ENCODE results near the gene KRTAP25-1. TPM values are rescaled to one million over a fixed set of nuclear protein-coding genes. Genes with fewer than 3 reads are reported as not detected.

The KRTAP25-1 gene
- total RNA-seq, 1 donor from 2014 or later: not detected

DNA sequence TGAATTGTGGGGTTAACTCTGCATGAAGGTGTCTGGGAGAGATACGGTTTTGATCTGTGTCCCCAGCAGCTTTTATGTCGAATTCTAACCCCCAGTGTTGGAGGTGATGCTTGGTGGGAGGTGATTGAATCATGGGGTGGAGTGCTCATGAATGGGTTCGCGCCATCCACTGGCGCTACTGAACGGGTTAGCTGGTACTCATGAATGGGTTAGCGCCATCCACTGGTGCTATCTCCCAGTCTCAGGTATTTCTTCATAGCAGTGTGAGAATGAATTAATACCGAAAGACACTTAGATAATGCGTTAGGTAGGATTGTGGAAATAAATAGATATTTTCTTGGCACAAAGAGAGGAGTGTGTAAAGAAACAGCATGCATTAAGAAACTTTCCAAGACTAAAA lies 40.5 kb downstream of the KRTAP25-1 start:
- no peak for DNase-seq

GRCh38 chr21:30245061-30245460 lies 44.3 kb downstream of the KRTAP25-1 start:
- DNase-seq: peak; percentile 85

GRCh38 chr21:30243691-30244090 lies 45.6 kb downstream of the KRTAP25-1 start:
- no peak for DNase-seq

- no peak for DNase-seq
Observed at GRCh38 chr21:30240661-30241060, 48.7 kb downstream of the KRTAP25-1 start.

Other genes with a start within 250 kb of the KRTAP25-1 start
- gene CLDN17, start 122.7 kb downstream of the KRTAP25-1 start, total RNA-seq: not detected
- 4.0 TPM for gene CLDN8, start 73.4 kb downstream of the KRTAP25-1 start, total RNA-seq
- not detected for gene KRTAP24-1, start 6.6 kb downstream of the KRTAP25-1 start, total RNA-seq
- not detected for gene KRTAP26-1, start 30.8 kb upstream of the KRTAP25-1 start, total RNA-seq
- not detected for gene KRTAP27-1, start 48.2 kb upstream of the KRTAP25-1 start, total RNA-seq
- gene KRTAP23-1, start 59.1 kb upstream of the KRTAP25-1 start, total RNA-seq: not detected
- not detected for gene KRTAP13-2, start 82.8 kb upstream of the KRTAP25-1 start, total RNA-seq
- not detected for gene KRTAP13-1, start 106.5 kb upstream of the KRTAP25-1 start, total RNA-seq
- gene KRTAP13-3, start 136.4 kb upstream of the KRTAP25-1 start, total RNA-seq: not detected
- gene KRTAP13-4, start 140.7 kb upstream of the KRTAP25-1 start, total RNA-seq: not detected
- gene KRTAP15-1, start 150.8 kb upstream of the KRTAP25-1 start, total RNA-seq: not detected
- gene KRTAP19-1, start 190.9 kb upstream of the KRTAP25-1 start, total RNA-seq: not detected
- not detected for gene KRTAP19-2, start 197.9 kb upstream of the KRTAP25-1 start, total RNA-seq
- gene KRTAP19-3, start 202.5 kb upstream of the KRTAP25-1 start, total RNA-seq: not detected
- gene KRTAP19-4, start 207.7 kb upstream of the KRTAP25-1 start, total RNA-seq: not detected
- gene KRTAP19-5, start 212.6 kb upstream of the KRTAP25-1 start, total RNA-seq: not detected

Data from tongue (tissue), 2 donors.